ENCODE results near the gene MYLK2.

GRCh38 chr20:31862157-31862470 is 43.0 kb downstream of the MYLK2 start:
- no peak for TF ChIP-seq POLR2A (IDR thresholded peaks at IDR 0.05)
- no peak for TF ChIP-seq CTCF (IDR thresholded peaks at IDR 0.05)
- TF ChIP-seq POLR2AphosphoS5 (IDR thresholded peaks at IDR 0.05) = no peak

Data from sigmoid colon (tissue), 4 donors.